HepG2 (cell line): ENCODE measurements around the gene EFCAB13. TPM values are rescaled to one million over a fixed set of nuclear protein-coding genes. Genes with fewer than 3 reads are reported as not detected.
A peak's percentile ranks its signal among the peaks of the same experiment; 100 is the strongest.

ENCODE experiments used
- ADNP ChIP-seq: sonication (generic); formaldehyde crosslinking; IDR thresholded peaks from 2 replicates; pipeline ENCODE4 v1.4.0; 2020; ENCODE audit warnings: missing genetic modification reagents
- CENPBD1 ChIP-seq: sonication (generic); formaldehyde crosslinking; IDR thresholded peaks from 2 replicates; pipeline ENCODE4 v1.8.0; 2022; ENCODE audit warnings: missing genetic modification reagents, low read depth, mild to moderate bottlenecking, borderline replicate concordance
- CERS6 ChIP-seq: sonication (generic); formaldehyde crosslinking; IDR thresholded peaks from 2 replicates; pipeline ENCODE4 v1.5.0; 2020; ENCODE audit warnings: missing genetic modification reagents
- HNF1A ChIP-seq, 2 experiments: sonication (generic) in 1 of 2; formaldehyde crosslinking in 1 of 2; IDR thresholded peaks; 2 replicates each; pipeline versions ENCODE4 v1.4.0 to v1.6.1; 2016 to 2020; ENCODE audit warnings: borderline replicate concordance in 1 of 2, low read depth in 1 of 2, mild to moderate bottlenecking in 1 of 2, missing genetic modification reagents in 1 of 2
- KLF15 ChIP-seq: sonication (generic); formaldehyde crosslinking; IDR thresholded peaks from 2 replicates; pipeline ENCODE4 v1.8.1; 2023; ENCODE audit warnings: borderline replicate concordance, mild to moderate bottlenecking, inconsistent platforms, missing genetic modification reagents, mixed read lengths
- TBL1XR1 ChIP-seq: fragments of 150-350 bp; IDR thresholded peaks from 2 replicates; pipeline ENCODE4 v1.6.1; 2014; ENCODE audit warnings: borderline replicate concordance, low read length; ENCODE audit not compliant: partially characterized antibody
- TOPORS ChIP-seq: sonication (generic); formaldehyde crosslinking; IDR thresholded peaks from 2 replicates; pipeline ENCODE4 v1.8.0; 2023; ENCODE audit warnings: mild to moderate bottlenecking, missing genetic modification reagents
- ZFX ChIP-seq: sonication (generic); formaldehyde crosslinking; IDR thresholded peaks from 2 replicates; pipeline ENCODE4 v1.4.0; 2020; ENCODE audit warnings: mild to moderate bottlenecking, low read depth, missing genetic modification reagents, moderate library complexity
- ZNF263 ChIP-seq: sonication (generic); formaldehyde crosslinking; IDR thresholded peaks from 2 replicates; pipeline ENCODE4 v1.4.0; 2020; ENCODE audit warnings: missing genetic modification reagents
- ZNF468 ChIP-seq: sonication (generic); formaldehyde crosslinking; IDR thresholded peaks from 2 replicates; pipeline ENCODE4 v1.8.0; 2022; ENCODE audit warnings: mild to moderate bottlenecking, moderate library complexity, missing genetic modification reagents
- ZNF607 ChIP-seq: sonication (generic); formaldehyde crosslinking; IDR thresholded peaks from 2 replicates; pipeline ENCODE4 v1.5.1; 2020; ENCODE audit warnings: missing genetic modification reagents, mild to moderate bottlenecking, borderline replicate concordance
- ZNF703 ChIP-seq: sonication (generic); formaldehyde crosslinking; IDR thresholded peaks from 2 replicates; pipeline ENCODE4 v1.5.1; 2020; ENCODE audit warnings: missing genetic modification reagents, mild to moderate bottlenecking, moderate library complexity, borderline replicate concordance
- ZNF704 ChIP-seq: sonication (generic); formaldehyde crosslinking; IDR thresholded peaks from 2 replicates; pipeline ENCODE4 v1.8.1; 2023; ENCODE audit warnings: mild to moderate bottlenecking, inconsistent platforms, moderate library complexity, missing genetic modification reagents, borderline replicate concordance
- ZNF724P ChIP-seq: sonication (generic); formaldehyde crosslinking; IDR thresholded peaks from 2 replicates; pipeline ENCODE4 v1.8.0; 2022; ENCODE audit warnings: missing genetic modification reagents, borderline replicate concordance
- ZNF773 ChIP-seq: sonication (generic); formaldehyde crosslinking; IDR thresholded peaks from 2 replicates; pipeline ENCODE4 v1.4.0; 2020; ENCODE audit warnings: missing genetic modification reagents, borderline replicate concordance
- ZNF878 ChIP-seq: sonication (generic); formaldehyde crosslinking; IDR thresholded peaks from 2 replicates; pipeline ENCODE4 v1.8.1; 2023; ENCODE audit warnings: mild to moderate bottlenecking, missing genetic modification reagents, moderate library complexity
- polyA plus RNA-seq, 8 experiments: library from polyadenylated mRNA; depleted of rRNA in 3 of 8; stranded (reverse) in 7 of 8; unstranded in 1 of 8; fragments of >200 nt; fragmentation: Illumina TruSeq in 4 of 8; extraction: Trizol in 4 of 8; gene quantifications; 2 replicates each; pipeline versions ENCODE4 v1.2.1 to v1.2.3, GENCODE V29; 2011 to 2016; ENCODE audit warnings: low read depth in 4 of 8, missing spikeins in 1 of 8, mixed read lengths in 1 of 8; ENCODE audit not compliant: insufficient read depth in 1 of 8
- total RNA-seq, 5 experiments: library from RNA; depleted of rRNA; stranded (reverse); fragments of >200 nt; fragmentation: Illumina TruSeq; extraction: Trizol; gene quantifications; 2 replicates each; pipeline ENCODE4 v1.2.3, GENCODE V29; 2016; ENCODE audit warnings: low read depth in 1 of 5
- TF ChIP-seq, protein P1 (sequence below), 2 experiments: IDR thresholded peaks; 2 replicates each; pipeline ENCODE4 v1.6.1; 2011 to 2012; ENCODE audit warnings: low read length in 2 of 2, borderline replicate concordance in 1 of 2, low read depth in 1 of 2, mild to moderate bottlenecking in 1 of 2, moderate library complexity in 1 of 2

EFCAB13 gene
- total and polyA plus RNA-seq, 2 of the 13 experiments (the other 11 are each of a cell fraction or from before 2014, with no cell fraction given) = 0.22 to 0.71 TPM

DNA sequence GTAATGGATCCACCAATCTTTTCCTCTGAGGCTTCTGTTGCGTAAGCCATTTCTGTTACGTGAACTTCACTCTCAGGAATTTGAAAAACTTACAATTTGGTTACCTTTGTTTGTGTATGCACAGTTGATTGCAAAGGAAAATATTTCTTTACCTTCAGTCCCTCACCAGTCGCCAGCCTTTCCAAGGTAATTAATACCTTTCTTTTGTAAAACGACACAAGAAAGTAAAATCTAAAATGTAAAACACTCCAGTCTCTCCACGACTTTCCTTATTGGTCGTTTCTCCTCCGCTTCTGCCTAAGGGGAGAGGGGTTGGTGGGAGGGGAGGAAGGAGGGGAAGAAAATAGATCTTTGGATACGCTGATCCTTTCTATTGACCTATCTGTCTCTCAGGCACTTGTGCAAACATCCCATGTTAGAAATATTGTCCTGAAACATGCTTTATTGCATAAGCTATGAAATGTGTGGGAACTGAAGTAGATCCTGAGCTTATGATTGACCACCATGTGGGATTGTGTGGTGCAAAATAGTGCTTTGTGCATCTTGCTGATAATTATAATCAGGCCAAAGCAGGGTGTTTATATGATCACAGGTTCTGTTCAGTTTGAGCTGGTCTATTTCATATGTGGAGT, 32.4 kb upstream of the EFCAB13 start (continued):
- TF ChIP-seq HNF1A (IDR thresholded peaks at IDR 0.05; ENCODE audit: low read depth) (peak; percentile 72; the same call in 1 of the 2 replicates), HNF1A (CRISPR knock-in tag; IDR thresholded peaks at IDR 0.05; ENCODE audit: borderline replicate concordance) (no peak), ZNF607 (CRISPR knock-in tag) (no peak), KLF15 (CRISPR knock-in tag) (no peak), ZNF704 (CRISPR knock-in tag) (no peak), ZNF773 (CRISPR knock-in tag) (no peak), ADNP (CRISPR knock-in tag) (no peak), ZNF703 (CRISPR knock-in tag) (no peak), ZNF468 (CRISPR knock-in tag) (no peak), ZNF878 (CRISPR knock-in tag) (0 out of 2 replicates have a peak, but pooled peaks have one; percentile 28), TBL1XR1 (no peak), TOPORS (CRISPR knock-in tag) (no peak), ZFX (no peak), CENPBD1 (no peak), ZNF263 (no peak), ZNF724P (no peak), CERS6 (CRISPR knock-in tag) (no peak)
- TF ChIP-seq, protein P1, sequence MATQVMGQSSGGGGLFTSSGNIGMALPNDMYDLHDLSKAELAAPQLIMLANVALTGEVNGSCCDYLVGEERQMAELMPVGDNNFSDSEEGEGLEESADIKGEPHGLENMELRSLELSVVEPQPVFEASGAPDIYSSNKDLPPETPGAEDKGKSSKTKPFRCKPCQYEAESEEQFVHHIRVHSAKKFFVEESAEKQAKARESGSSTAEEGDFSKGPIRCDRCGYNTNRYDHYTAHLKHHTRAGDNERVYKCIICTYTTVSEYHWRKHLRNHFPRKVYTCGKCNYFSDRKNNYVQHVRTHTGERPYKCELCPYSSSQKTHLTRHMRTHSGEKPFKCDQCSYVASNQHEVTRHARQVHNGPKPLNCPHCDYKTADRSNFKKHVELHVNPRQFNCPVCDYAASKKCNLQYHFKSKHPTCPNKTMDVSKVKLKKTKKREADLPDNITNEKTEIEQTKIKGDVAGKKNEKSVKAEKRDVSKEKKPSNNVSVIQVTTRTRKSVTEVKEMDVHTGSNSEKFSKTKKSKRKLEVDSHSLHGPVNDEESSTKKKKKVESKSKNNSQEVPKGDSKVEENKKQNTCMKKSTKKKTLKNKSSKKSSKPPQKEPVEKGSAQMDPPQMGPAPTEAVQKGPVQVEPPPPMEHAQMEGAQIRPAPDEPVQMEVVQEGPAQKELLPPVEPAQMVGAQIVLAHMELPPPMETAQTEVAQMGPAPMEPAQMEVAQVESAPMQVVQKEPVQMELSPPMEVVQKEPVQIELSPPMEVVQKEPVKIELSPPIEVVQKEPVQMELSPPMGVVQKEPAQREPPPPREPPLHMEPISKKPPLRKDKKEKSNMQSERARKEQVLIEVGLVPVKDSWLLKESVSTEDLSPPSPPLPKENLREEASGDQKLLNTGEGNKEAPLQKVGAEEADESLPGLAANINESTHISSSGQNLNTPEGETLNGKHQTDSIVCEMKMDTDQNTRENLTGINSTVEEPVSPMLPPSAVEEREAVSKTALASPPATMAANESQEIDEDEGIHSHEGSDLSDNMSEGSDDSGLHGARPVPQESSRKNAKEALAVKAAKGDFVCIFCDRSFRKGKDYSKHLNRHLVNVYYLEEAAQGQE (IDR thresholded peaks at IDR 0.05; ENCODE audit: borderline replicate concordance in 1 of 2, low read depth in 1 of 2, low read length in 2 of 2) = 0 out of 4 replicates have a peak, but pooled peaks of 1 of the 2 experiments have one; percentile 27
